Esophagus mucosa (tissue), 1 donor: ENCODE results near the gene USP5. TPM values are rescaled to one million over a fixed set of nuclear protein-coding genes. Genes with fewer than 3 reads are reported as not detected.
A peak's percentile ranks its signal among the peaks of the same experiment; 100 is the strongest.

Experiments used
- ATAC-seq: fragments of 200-7000 bp; cut with Tn5 transposase; one replicate; pipeline ENCODE4 v1.9.1; 2020
- total RNA-seq: library from RNA; stranded (reverse); gene quantifications from one replicate; pipeline ENCODE4 v1.2.4, GENCODE V29; 2023
- donor health status: DM: yes; HTN: yes; CAD: no.

The USP5 gene
- total RNA-seq, 1 donor from 2014 or later: 91.1 TPM

GRCh38 chr12:6826734-6827436, 25.1 kb upstream of the USP5 start:
- ATAC-seq: no peak

DNA sequence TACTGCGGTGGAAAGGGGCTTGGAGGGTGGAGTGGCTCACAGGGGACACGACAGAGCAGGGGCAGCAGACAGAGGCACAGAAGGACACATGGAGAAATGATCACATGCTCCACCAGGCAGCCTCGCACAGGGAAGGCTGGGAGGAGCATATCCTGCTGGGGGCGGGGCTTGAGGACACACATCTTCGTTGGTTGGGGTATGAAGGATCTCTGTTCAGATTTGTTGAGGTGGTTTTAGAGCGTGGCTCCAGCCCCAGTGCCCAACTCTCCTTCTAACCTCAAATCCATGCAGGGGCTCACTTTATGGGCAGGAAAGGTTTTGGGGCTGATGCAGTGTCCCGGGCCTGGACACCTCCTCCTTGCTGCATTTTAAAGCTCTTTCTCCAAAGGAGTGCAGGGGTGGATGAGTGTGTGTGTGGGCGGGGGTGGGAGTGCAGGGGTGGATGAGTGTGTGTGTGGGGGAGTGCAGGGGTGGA, 24.5 kb upstream of the USP5 start:
- peak; percentile 14 for ATAC-seq

GRCh38 chr12:6827982-6828780, 23.8 kb upstream of the USP5 start, which contains the start of gene P3H3:
Gene P3H3, plus strand, starts transcription at chr12:6828407. Its CDS starts 34 bp downstream, at chr12:6828441.
- ATAC-seq: no peak

DNA sequence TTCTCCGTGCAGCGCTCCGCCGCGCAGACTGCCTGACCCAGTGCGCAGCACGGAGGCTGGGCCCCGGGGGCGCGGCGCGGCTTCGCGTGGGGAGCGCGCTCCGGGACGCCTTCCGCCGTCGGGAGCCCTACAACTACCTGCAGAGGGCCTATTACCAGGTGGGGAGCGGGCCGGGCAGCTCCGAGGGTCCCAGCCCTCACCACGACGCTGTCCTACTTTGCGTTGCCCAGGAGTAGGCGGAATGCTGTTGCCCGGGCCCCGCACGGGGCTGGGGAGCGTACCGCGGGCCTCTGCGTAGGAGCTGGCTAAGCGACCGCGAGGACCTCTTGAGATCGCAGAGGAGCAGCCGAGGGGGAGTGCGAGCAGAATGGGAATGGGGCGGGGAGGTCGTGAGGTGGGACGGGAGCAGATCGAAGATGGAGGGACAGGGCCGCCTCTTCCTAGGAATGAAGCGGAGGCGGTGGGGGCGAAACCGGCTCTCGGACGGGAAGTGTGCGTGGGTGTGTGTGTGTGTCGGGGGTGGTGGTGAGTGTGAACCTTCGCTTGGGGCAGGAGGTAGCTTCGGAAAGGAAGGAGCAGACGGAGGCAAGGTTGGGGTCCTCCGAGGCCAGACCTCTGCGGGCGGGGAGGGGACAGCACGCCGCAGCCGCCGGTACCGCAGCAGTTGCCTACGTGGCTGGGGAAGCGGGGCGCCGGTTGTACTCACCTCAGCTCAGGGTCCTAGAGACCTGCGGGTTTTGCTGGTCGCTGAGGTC, 23.0 kb upstream of the USP5 start:
- ATAC-seq: peak; percentile 4

- no peak for ATAC-seq
Observed at GRCh38 chr12:6829536-6830220, 22.3 kb upstream of the USP5 start.

- no peak for ATAC-seq
Observed at GRCh38 chr12:6830286-6830890, 21.6 kb upstream of the USP5 start.

- ATAC-seq: no peak
Observed at GRCh38 chr12:6830999-6831398, 21.0 kb upstream of the USP5 start.

GRCh38 chr12:6831450-6831995, 20.4 kb upstream of the USP5 start:
- no peak for ATAC-seq

DNA sequence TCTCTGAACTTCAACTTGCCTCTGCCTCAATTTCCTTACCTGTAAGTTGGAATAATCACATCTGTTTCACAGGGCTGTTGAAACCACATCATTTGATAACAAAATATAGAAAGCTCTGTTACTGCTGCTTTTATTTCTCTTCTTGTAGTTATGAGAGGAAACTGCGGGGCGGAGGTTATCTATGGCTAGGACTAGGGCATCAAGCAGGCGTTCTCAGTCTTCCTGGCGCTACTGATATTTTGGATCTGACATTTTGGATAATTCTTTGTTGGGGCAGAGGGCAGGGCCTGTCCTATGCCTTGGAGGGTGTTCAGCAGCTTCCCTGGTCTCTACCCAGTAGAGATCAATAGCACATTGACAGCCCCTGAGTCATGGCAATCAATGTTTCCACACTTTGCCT, 19.8 kb upstream of the USP5 start:
- ATAC-seq: no peak

- no peak for ATAC-seq
Observed at GRCh38 chr12:6833189-6833890, 18.6 kb upstream of the USP5 start.

DNA sequence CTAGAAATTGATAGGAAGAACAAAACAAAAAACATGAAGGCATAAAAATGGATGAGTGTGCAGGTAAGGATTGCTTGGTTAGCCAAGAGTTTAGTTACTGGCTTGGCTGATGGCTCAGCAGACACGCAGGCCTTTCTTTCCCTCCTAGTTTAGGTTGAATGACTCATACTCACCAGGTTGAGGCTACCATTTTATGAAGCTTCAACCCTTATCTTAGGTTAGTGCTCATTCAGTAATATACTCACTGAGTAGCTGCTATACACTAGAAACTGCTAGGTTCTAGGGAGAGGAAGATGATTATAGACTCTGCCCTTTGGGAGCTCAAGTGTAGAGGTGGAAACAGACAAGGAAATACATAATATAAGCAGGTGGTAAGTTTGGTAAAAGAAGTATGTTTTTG, 17.7 kb upstream of the USP5 start:
- no peak for ATAC-seq

GRCh38 chr12:6834873-6835272, 17.1 kb upstream of the USP5 start:
- no peak for ATAC-seq

- ATAC-seq: no peak
Observed at GRCh38 chr12:6836851-6837250, 15.1 kb upstream of the USP5 start.

DNA sequence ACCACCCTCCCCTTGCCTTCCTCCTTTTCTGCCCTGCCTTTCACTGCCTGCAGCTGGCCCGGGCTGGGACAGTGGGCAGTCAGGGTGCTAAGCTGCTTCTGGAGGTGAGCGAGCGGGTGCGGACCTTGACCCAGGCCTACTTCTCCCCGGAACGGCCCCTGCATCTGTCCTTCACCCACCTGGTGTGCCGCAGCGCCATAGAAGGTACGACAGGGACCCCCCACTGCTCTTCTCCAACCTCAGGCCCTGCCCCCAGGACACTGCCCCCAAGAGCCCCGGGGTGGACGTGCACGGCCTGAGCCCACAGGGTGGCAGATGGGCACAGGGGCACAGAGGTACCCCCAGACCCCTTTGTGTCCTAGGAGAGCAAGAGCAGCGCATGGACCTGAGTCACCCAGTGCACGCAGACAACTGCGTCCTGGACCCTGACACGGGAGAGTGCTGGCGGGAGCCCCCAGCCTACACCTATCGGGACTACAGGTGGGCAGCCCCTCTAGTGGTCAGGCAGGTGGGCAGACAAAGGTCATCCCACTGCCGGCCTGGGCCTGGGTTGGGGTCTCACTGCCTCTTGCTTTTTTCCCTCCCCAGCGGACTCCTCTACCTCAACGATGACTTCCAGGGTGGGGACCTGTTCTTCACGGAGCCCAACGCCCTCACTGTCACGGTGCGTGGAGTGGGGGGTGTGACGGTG, 14.4 kb upstream of the USP5 start:
- no peak for ATAC-seq

DNA sequence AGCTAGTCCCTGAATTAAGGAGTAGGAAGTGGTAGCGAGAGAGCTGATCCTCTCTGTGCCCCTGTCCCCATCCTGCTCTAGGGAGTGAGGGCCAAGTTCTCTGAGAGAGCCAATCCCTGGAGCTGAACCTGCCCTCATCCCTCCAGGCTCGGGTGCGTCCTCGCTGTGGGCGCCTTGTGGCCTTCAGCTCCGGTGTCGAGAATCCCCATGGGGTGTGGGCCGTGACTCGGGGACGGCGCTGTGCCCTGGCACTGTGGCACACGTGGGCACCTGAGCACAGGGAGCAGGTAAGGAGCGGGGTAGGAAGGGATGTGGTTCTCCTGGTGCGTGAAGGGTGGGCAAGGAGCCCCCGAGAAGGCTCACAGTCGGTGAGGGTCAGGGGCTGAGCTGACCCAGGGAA, 13.1 kb upstream of the USP5 start:
- ATAC-seq: no peak

DNA sequence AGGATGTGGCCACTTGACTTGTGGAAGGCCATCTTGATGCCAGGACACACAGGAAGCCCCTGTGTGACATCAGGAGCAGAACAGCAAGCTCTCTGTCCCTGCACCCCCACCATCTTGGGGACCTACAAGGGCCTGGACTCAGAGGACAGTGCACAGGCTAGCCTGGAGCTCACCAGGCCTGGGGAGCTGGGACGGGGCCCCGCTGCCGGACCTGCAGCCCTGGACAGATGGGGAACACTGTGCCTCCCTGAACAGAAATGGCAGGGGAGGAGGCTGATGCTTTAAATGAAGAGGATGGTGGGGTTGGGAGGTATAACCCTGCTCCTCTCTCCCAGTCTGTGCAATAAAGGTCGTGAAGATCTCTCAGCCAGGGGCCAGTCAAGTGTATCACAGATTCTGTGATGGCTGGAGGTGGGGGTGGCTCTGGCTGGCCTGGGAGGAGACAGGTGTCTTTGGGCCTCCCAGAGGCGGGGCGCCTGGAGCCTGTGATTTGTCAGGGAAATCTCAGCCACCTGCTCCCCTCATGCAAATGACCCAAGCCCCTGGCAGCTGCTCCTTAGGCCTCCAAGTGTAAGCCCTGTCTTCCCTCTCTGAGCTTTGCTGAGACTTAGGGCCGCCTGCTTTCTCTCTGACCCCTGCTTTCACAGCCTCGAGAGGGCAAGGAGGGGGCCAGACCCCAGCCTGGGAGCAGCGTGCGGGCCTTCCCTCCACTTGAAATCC, 12.3 kb upstream of the USP5 start:
- ATAC-seq: peak; percentile 6

DNA sequence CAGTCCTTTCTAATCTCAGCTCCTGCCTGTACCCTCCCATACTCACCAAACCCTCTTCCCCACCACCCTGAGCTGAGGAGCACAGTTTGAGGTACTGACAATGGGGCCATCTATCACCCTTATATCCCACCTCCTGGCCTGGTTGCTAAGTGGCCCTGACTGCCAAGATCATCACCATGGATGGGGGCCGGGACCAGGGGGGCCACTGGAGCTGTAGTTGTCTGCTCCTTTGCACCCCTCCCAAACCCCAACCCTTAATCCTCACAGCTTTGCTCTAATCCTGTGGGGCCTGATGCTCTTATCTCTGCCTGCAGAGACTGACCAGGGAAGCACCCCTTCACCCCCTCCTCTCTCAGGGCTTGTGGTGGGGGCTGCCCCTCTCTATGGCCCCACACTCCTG, 11.6 kb upstream of the USP5 start:
- no peak for ATAC-seq

DNA sequence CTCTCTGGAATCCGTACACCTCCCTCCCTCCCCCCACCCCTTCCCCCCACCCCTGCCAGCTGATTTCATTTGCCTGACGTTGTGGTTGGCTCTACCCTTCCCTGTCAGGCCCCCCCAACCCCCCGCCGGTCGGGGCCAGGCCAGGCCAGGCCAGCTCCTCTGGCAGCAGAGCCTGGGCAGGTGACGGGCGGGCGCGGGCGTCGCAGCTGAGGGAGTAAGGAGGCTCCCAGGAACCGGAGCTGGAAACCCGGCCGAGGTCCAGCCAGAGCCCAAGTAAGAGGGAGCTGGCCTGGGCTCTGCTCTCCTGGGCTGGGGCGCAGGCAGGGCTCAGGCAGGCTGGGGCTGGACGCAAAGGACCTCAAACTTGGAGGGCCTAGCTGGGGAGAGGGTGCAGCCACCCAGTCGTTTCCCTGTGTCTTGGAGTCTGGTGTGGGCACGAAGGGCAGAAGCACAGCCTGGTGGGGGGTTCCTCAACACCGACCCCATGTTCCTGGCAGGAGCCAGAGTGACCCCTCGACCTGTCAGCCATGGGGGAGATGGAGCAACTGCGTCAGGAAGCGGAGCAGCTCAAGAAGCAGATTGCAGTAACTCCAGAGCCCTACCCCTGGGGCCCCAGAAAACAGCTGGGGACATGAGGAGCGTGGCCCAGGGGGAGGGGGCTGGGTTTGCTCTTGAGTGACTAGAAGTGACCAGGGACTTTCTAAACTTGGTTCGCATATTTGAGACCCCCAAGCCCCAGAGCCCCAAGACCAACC, 11.0 kb upstream of the USP5 start, which contains the start of gene GNB3:
Gene GNB3 (plus strand): TSS at position 165 of the 755 bp plus-strand sequence. CDS start 363 bp downstream, at position 528.
- no peak for ATAC-seq

GRCh38 chr12:6842075-6842474, 9.9 kb upstream of the USP5 start:
- ATAC-seq: no peak
